Measurements from ENCODE around the gene CRTC3. TPM values are rescaled to one million over a fixed set of nuclear protein-coding genes. Genes with fewer than 3 reads are reported as not detected.

CRTC3 gene
- total and polyA plus RNA-seq, 2 of the 13 experiments (the other 11 are each of a cell fraction or from before 2014, with no cell fraction given), result 8.4 to 11.8 TPM

- no peak for TF ChIP-seq LRRFIP1 (CRISPR knock-in tag; conservative IDR thresholded peaks at IDR 0.05)
These were observed 48.7 kb upstream of the CRTC3 start (continued) for GRCh38 chr15:90481023-90481422.

GRCh38 chr15:90482124-90483011, 47.4 kb upstream of the CRTC3 start:
- no peak overlapping the region for H3K9ac ChIP-seq (ENCODE audit: insufficient read depth, low read depth, low read length)
- peaks cover 8 to 34% of the 10 kb centered on the region in 2 experiments; a peak in 4 of 5 replicates for H3K36me3 ChIP-seq (replicated peaks in 1 of 2; ENCODE audit: control insufficient read depth in 1 of 2, insufficient read depth in 2 of 2, low read length in 2 of 2)
- DNase-seq (ENCODE audit: low spot score), result peak; percentile 80
- no peaks in the 10 kb centered on the region for H3K9me3 ChIP-seq (ENCODE audit: low read length)
- ATAC-seq, result peak; percentile 80
- H3K79me2 ChIP-seq (ENCODE audit: insufficient read depth, low read length), result no peaks in the 10 kb centered on the region
- intact Hi-C loops (cut with micrococcal nuclease; ENCODE audit: unreplicated experiment), result loop anchor here (1.0 kb wide), 2 partner anchors 120 to 162 kb away; no protein-coding TSS in a partner anchor
- FAIRE-seq, result no peak
- H2AFZ ChIP-seq (ENCODE audit: low read length), result no peak overlapping the region
- no TSS peak for BruUV-seq (replicated peaks)
- no peaks in the 10 kb centered on the region for H3K27me3 ChIP-seq (ENCODE audit: control insufficient read depth in 1 of 2, insufficient read depth in 2 of 2, low read length in 2 of 2)
- no peaks in the 10 kb centered on the region for H4K20me1 ChIP-seq (ENCODE audit: insufficient read depth, low read length)
- ChIA-PET CTCF (ENCODE audit: low intra/inter-chr PET ratio, low total read pairs) (interaction anchor here (0.9 to 3.4 kb wide), 5 partner anchors 120 to 165 kb away, joined by 3 to 55 read pairs (median 7); no protein-coding TSS in a partner anchor), POLR2A (no interaction called here)
- no peak overlapping the region for H3K27ac ChIP-seq (ENCODE audit: extremely low read length, insufficient read depth, low read length)
- no peak overlapping the region; a peak in 1 of 6 replicates for H3K4me3 ChIP-seq (replicated peaks in 1 of 3; ENCODE audit: insufficient read depth in 1 of 3, low read depth in 2 of 3, low read length in 3 of 3)
- WGBS (ENCODE audit: low lambda C conversion rate), result 53% methylated on average over 7 of the region's 7 CpGs
- 0 out of 2 replicates have a peak overlapping the region, but pooled peaks have one; percentile 9 for H3K4me2 ChIP-seq (ENCODE audit: low read depth, low read length)
- peaks cover 32% of the 10 kb centered on the region for H3K4me1 ChIP-seq (ENCODE audit: insufficient read depth, low read length)
- in situ Hi-C loops (cut with HindIII; ENCODE audit: extremely low pct_ligation_motif_present, low pct_unique_long_range_greater_than_20kb), result loop anchor here (5.0 to 10.0 kb wide), 2 partner anchors 118 to 160 kb away; no protein-coding TSS in a partner anchor
- TF ChIP-seq ETS1 (CRISPR knock-in tag; IDR thresholded peaks at IDR 0.05) (no peak), EED (CRISPR knock-in tag; IDR thresholded peaks at IDR 0.05) (no peak), HOXA3 (CRISPR knock-in tag; IDR thresholded peaks at IDR 0.05) (no peak), ZNF572 (CRISPR knock-in tag; IDR thresholded peaks at IDR 0.05) (no peak), TFDP2 (CRISPR knock-in tag; IDR thresholded peaks at IDR 0.05) (0 out of 2 replicates have a peak, but pooled peaks have one; percentile 32), KLF11 (CRISPR knock-in tag; IDR thresholded peaks at IDR 0.05) (no peak), GFI1 (CRISPR knock-in tag; IDR thresholded peaks at IDR 0.05; ENCODE audit: borderline replicate concordance) (no peak), ELF3 (CRISPR knock-in tag; IDR thresholded peaks at IDR 0.05) (0 out of 2 replicates have a peak, but pooled peaks have one; percentile 29), BRD4 (CRISPR knock-in tag; IDR thresholded peaks at IDR 0.05) (no peak), ZNF709 (CRISPR knock-in tag; IDR thresholded peaks at IDR 0.05) (no peak), ZSCAN22 (CRISPR knock-in tag; IDR thresholded peaks at IDR 0.05) (no peak), ZFP1 (CRISPR knock-in tag; IDR thresholded peaks at IDR 0.05) (no peak)
